K562 (cell line): Measurements from ENCODE around the gene PRUNE1. TPM values are rescaled to one million over a fixed set of nuclear protein-coding genes. Genes with fewer than 3 reads are reported as not detected.

Experiments used
- ATF3 ChIP-seq, 2 experiments: fragments of 450-650 bp in 1 of 2; sonication (generic) in 1 of 2; formaldehyde crosslinking in 1 of 2; IDR thresholded peaks in 1 of 2; conservative IDR thresholded peaks in 1 of 2; 2 replicates each; pipeline versions ENCODE4 v1.6.1 to v1.8.1; 2016 to 2023; ENCODE audit warnings: mild to moderate bottlenecking in 2 of 2, moderate library complexity in 2 of 2, inconsistent platforms in 1 of 2, missing genetic modification reagents in 1 of 2
- CEBPZ ChIP-seq: fragments of 150-350 bp; IDR thresholded peaks from 2 replicates; pipeline ENCODE4 v1.6.1; 2014; ENCODE audit warnings: low read depth, mild to moderate bottlenecking, low read length, borderline replicate concordance
- CREB3L1 ChIP-seq: fragments of 450-650 bp; IDR thresholded peaks from 2 replicates; pipeline ENCODE4 v1.6.1; 2014; ENCODE audit warnings: low read depth, mild to moderate bottlenecking, moderate library complexity, borderline replicate concordance
- MAFF ChIP-seq: IDR thresholded peaks from 2 replicates; pipeline ENCODE4 v1.6.1; 2012; ENCODE audit warnings: low read length, improper control_type of control experiment
- NRF1 ChIP-seq, 2 experiments: fragments of 450-650 bp; IDR thresholded peaks in 1 of 2; conservative IDR thresholded peaks in 1 of 2; 2 replicates each; pipeline ENCODE4 v1.6.1; 2014; ENCODE audit warnings: mild to moderate bottlenecking in 2 of 2
- SLC30A9 ChIP-seq: fragments of 250-450 bp; sonication (Bioruptor Pico); IDR thresholded peaks from 2 replicates; pipeline ENCODE4 v1.8.0; 2022; ENCODE audit warnings: mild to moderate bottlenecking, moderate library complexity
- ZNF184 ChIP-seq: sonication (generic); formaldehyde crosslinking; IDR thresholded peaks from 2 replicates; pipeline ENCODE4 v1.5.0; 2020; ENCODE audit warnings: missing genetic modification reagents
- ZNF766 ChIP-seq: fragments of 200-800 bp; sonication (Bioruptor generic); conservative IDR thresholded peaks from 2 replicates; pipeline ENCODE4 v1.6.1; 2016; ENCODE audit warnings: missing genetic modification characterization, missing compliant biosample characterization
- polyA plus RNA-seq, 8 experiments: library from polyadenylated mRNA; depleted of rRNA in 4 of 8; stranded (reverse) in 5 of 8; unstranded in 3 of 8; fragments of >200 nt; fragmentation: Nextera tagmentation in 2 of 8; fragmentation: Illumina TruSeq in 1 of 8; extraction: Ambion mirVana in 2 of 8; extraction: Trizol in 1 of 8; gene quantifications; 2 replicates each; pipeline versions ENCODE4 v1.2.1 to v1.2.3, GENCODE V29; 2011 to 2014; ENCODE audit warnings: inconsistent platforms in 1 of 8, missing spikeins in 1 of 8
- total RNA-seq, 7 experiments: library from RNA; depleted of rRNA in 6 of 7; stranded (reverse); fragments of >200 nt in 6 of 7; fragmentation: Illumina TruSeq in 2 of 7; extraction: Trizol in 2 of 7; gene quantifications; 2 replicates each; pipeline versions ENCODE4 v1.2.1 to v1.2.3, GENCODE V29; 2011 to 2021; ENCODE audit warnings: low replicate concordance in 1 of 7

Gene PRUNE1
- total and polyA plus RNA-seq, 9 of the 15 experiments (the other 6 are each of a cell fraction or from before 2014, with no cell fraction given) = 16.7 to 48.3 (median 26.2) TPM

- TF ChIP-seq ATF3 (IDR thresholded peaks at IDR 0.05) (peak; percentile 97), ATF3 (CRISPR knock-in tag; conservative IDR thresholded peaks at IDR 0.05) (no peak; the same call in 1 of the 2 replicates), ZNF184 (CRISPR knock-in tag) (no peak), SLC30A9 (CRISPR knock-in tag) (no peak), CREB3L1 (no peak), MAFF (no peak), NRF1 (conservative IDR thresholded peaks at IDR 0.05 in 1 of 2, IDR thresholded peaks at IDR 0.05 in 1 of 2) (no peak), CEBPZ (no peak), ZNF766 (CRISPR knock-in tag) (no peak)
Observed at GRCh38 chr1:151001602-151002001, 6.6 kb upstream of the PRUNE1 start (continued).
